ENCODE measurements around the gene PTDSS2.

GRCh38 chr11:433111-433510, 17.0 kb upstream of the PTDSS2 start:
- no peak for TF ChIP-seq CTCF (conservative IDR thresholded peaks at IDR 0.05; ENCODE audit: low read depth, low read length)
- no peak for TF ChIP-seq EZH2 (IDR thresholded peaks at IDR 0.05; ENCODE audit: borderline replicate concordance, low read depth, low read length, poor library complexity, severe bottlenecking)

All from A673 (cell line).